G401.6 (cell line): ENCODE data around the gene STAM2.
"Not testable (repeated sequence)": the region's sequence is repeated elsewhere in the genome, so short reads cannot be mapped to it uniquely, and the experiment has no call there.

Experiments
- FAIRE-seq: peaks from 2 replicates; lab custom pipeline; 2012; peaks lifted over from hg19 to GRCh38; lab: Jason Lieb, UNC

The STAM2 gene

GRCh38 chr2:152172201-152172785 lies 3.3 kb downstream of the STAM2 start:
- FAIRE-seq, result not testable (repeated sequence)

- FAIRE-seq, result no peak
Measured at GRCh38 chr2:152171718-152172117, 3.8 kb downstream of the STAM2 start.

GRCh38 chr2:152169158-152169557 lies 6.4 kb downstream of the STAM2 start:
- FAIRE-seq, result not testable (repeated sequence)

- not testable (repeated sequence) for FAIRE-seq
Measured at GRCh38 chr2:152167470-152167869, 8.1 kb downstream of the STAM2 start.

- no peak for FAIRE-seq
Measured at GRCh38 chr2:152167065-152167464, 8.5 kb downstream of the STAM2 start.

- no peak for FAIRE-seq
Measured at GRCh38 chr2:152166633-152167032, 8.9 kb downstream of the STAM2 start.

- FAIRE-seq, result no peak
Measured at GRCh38 chr2:152165780-152166179, 9.8 kb downstream of the STAM2 start.

- no peak for FAIRE-seq
Measured at GRCh38 chr2:152165306-152165705, 10.3 kb downstream of the STAM2 start.

- not testable (repeated sequence) for FAIRE-seq
Measured at GRCh38 chr2:152163669-152164068, 11.9 kb downstream of the STAM2 start.

- no peak for FAIRE-seq
Measured at GRCh38 chr2:152162141-152162540, 13.4 kb downstream of the STAM2 start.

GRCh38 chr2:152161598-152161997 lies 14.0 kb downstream of the STAM2 start:
- FAIRE-seq, result no peak

GRCh38 chr2:152160378-152160777 lies 15.2 kb downstream of the STAM2 start:
- not testable (repeated sequence) for FAIRE-seq

GRCh38 chr2:152157253-152157652 lies 18.3 kb downstream of the STAM2 start:
- no peak for FAIRE-seq

GRCh38 chr2:152155209-152155608 lies 20.4 kb downstream of the STAM2 start:
- no peak for FAIRE-seq

GRCh38 chr2:152154462-152154861 lies 21.1 kb downstream of the STAM2 start:
- no peak for FAIRE-seq

GRCh38 chr2:152134488-152135280 lies 40.9 kb downstream of the STAM2 start:
- FAIRE-seq, result no peak

- peak; percentile 45 for FAIRE-seq
Measured at GRCh38 chr2:152132306-152132705, 43.3 kb downstream of the STAM2 start.

GRCh38 chr2:152127628-152128027 lies 47.9 kb downstream of the STAM2 start:
- FAIRE-seq, result peak; percentile 67

GRCh38 chr2:152126664-152127063 lies 48.9 kb downstream of the STAM2 start:
- FAIRE-seq, result no peak

GRCh38 chr2:152122161-152122560 lies 53.4 kb downstream of the STAM2 start:
- FAIRE-seq, result no peak

GRCh38 chr2:152120430-152120829 lies 55.1 kb downstream of the STAM2 start:
- FAIRE-seq, result no peak

- no peak for FAIRE-seq
Measured at GRCh38 chr2:152115952-152116351, 59.6 kb downstream of the STAM2 start.

- FAIRE-seq, result no peak
Measured at GRCh38 chr2:152114366-152114765, 61.2 kb downstream of the STAM2 start.

- FAIRE-seq, result not testable (repeated sequence)
Measured at GRCh38 chr2:152107140-152107539, 68.4 kb downstream of the STAM2 start.
